ENCODE measurements around the gene VSTM2L.

Gene VSTM2L

GRCh38 chr20:37917461-37917860 is 14.5 kb downstream of the VSTM2L start:
- no peak overlapping the region for H3K27ac ChIP-seq (ENCODE audit: low read depth, low read length, poor library complexity, severe bottlenecking)
- no peaks in the 10 kb centered on the region for H3K9me2 ChIP-seq (ENCODE audit: low read depth, low read length)
- no peak overlapping the region for H3K9ac ChIP-seq (ENCODE audit: low read length)
- peaks cover 12% of the 10 kb centered on the region for H3K4me1 ChIP-seq (ENCODE audit: insufficient read depth, low read length, severe bottlenecking)
- H3K9me3 ChIP-seq (ENCODE audit: low read length) = no peaks in the 10 kb centered on the region
- no peak overlapping the region for H3K4me2 ChIP-seq (ENCODE audit: low read length)
- H4K20me1 ChIP-seq (ENCODE audit: insufficient read depth, low read length) = no peaks in the 10 kb centered on the region
- H3K27me3 ChIP-seq (ENCODE audit: insufficient read depth, low read length) = no peaks in the 10 kb centered on the region
- H3K4me3 ChIP-seq (ENCODE audit: low read depth, low read length, poor library complexity, severe bottlenecking) = no peak overlapping the region
- H3K79me2 ChIP-seq (ENCODE audit: insufficient read depth, low read length) = no peaks in the 10 kb centered on the region
- no peaks in the 10 kb centered on the region for H3K36me3 ChIP-seq (ENCODE audit: insufficient read depth, low read length)
- TF ChIP-seq CTCF (IDR thresholded peaks at IDR 0.05; ENCODE audit: low read length) (no peak), EZH2 (IDR thresholded peaks at IDR 0.05; ENCODE audit: borderline replicate concordance, low read length) (no peak)
- no peaks in the 10 kb centered on the region for H3F3A ChIP-seq (ENCODE audit: insufficient read depth, low read length)
- H2AFZ ChIP-seq (ENCODE audit: low read length) = no peak overlapping the region

GRCh38 chr20:37918035-37918434 is 15.1 kb downstream of the VSTM2L start:
- Histone ChIP-seq H3K4me1 (ENCODE audit: insufficient read depth, low read length, severe bottlenecking) (peaks cover 12% of the 10 kb centered on the region), H3K9ac (ENCODE audit: low read length) (no peak overlapping the region), H3K4me3 (ENCODE audit: low read depth, low read length, poor library complexity, severe bottlenecking) (no peak overlapping the region), H3F3A (ENCODE audit: insufficient read depth, low read length) (no peaks in the 10 kb centered on the region), H3K9me2 (ENCODE audit: low read depth, low read length) (no peaks in the 10 kb centered on the region), H3K4me2 (ENCODE audit: low read length) (no peak overlapping the region), H3K27ac (ENCODE audit: low read depth, low read length, poor library complexity, severe bottlenecking) (no peak overlapping the region), H3K36me3 (ENCODE audit: insufficient read depth, low read length) (no peaks in the 10 kb centered on the region), H4K20me1 (ENCODE audit: insufficient read depth, low read length) (no peaks in the 10 kb centered on the region), H3K27me3 (ENCODE audit: insufficient read depth, low read length) (no peaks in the 10 kb centered on the region), H2AFZ (ENCODE audit: low read length) (no peak overlapping the region), H3K9me3 (ENCODE audit: low read length) (no peaks in the 10 kb centered on the region), H3K79me2 (ENCODE audit: insufficient read depth, low read length) (no peaks in the 10 kb centered on the region)
- TF ChIP-seq EZH2 (IDR thresholded peaks at IDR 0.05; ENCODE audit: borderline replicate concordance, low read length) (no peak), CTCF (IDR thresholded peaks at IDR 0.05; ENCODE audit: low read length) (no peak)

- Histone ChIP-seq H4K20me1 (ENCODE audit: insufficient read depth, low read length) (no peaks in the 10 kb centered on the region), H3K9me3 (ENCODE audit: low read length) (no peaks in the 10 kb centered on the region), H3K9ac (ENCODE audit: low read length) (no peak overlapping the region), H3K27ac (ENCODE audit: low read depth, low read length, poor library complexity, severe bottlenecking) (no peak overlapping the region), H3K4me1 (ENCODE audit: insufficient read depth, low read length, severe bottlenecking) (peaks cover 8% of the 10 kb centered on the region), H3K4me2 (ENCODE audit: low read length) (no peak overlapping the region), H3K9me2 (ENCODE audit: low read depth, low read length) (no peaks in the 10 kb centered on the region), H3K79me2 (ENCODE audit: insufficient read depth, low read length) (no peaks in the 10 kb centered on the region), H3K36me3 (ENCODE audit: insufficient read depth, low read length) (no peaks in the 10 kb centered on the region), H3F3A (ENCODE audit: insufficient read depth, low read length) (no peaks in the 10 kb centered on the region), H3K4me3 (ENCODE audit: low read depth, low read length, poor library complexity, severe bottlenecking) (no peak overlapping the region), H3K27me3 (ENCODE audit: insufficient read depth, low read length) (no peaks in the 10 kb centered on the region), H2AFZ (ENCODE audit: low read length) (no peak overlapping the region)
- TF ChIP-seq EZH2 (IDR thresholded peaks at IDR 0.05; ENCODE audit: borderline replicate concordance, low read length) (no peak), CTCF (IDR thresholded peaks at IDR 0.05; ENCODE audit: low read length) (no peak)
These were observed 16.6 kb downstream of the VSTM2L start for GRCh38 chr20:37919389-37920040.

All from OCI-LY1 (cell line).